Mucosa of stomach (tissue), 1 donor: ENCODE results near the gene EEF2KMT.
"Not testable (repeated sequence)": the region's sequence is repeated elsewhere in the genome, so short reads cannot be mapped to it uniquely, and the experiment has no call there.

Experiments used
- H3K27me3 ChIP-seq: one replicate; pipeline ENCODE4 v1.7.0; 2013; ENCODE audit warnings: mild to moderate bottlenecking, low read length; ENCODE audit not compliant: control insufficient read depth, insufficient read depth
- H3K36me3 ChIP-seq: one replicate; pipeline ENCODE4 v1.7.0; 2013; ENCODE audit warnings: low read length; ENCODE audit not compliant: control insufficient read depth, insufficient read depth
- H3K4me1 ChIP-seq: one replicate; pipeline ENCODE4 v1.7.0; 2013; ENCODE audit warnings: mild to moderate bottlenecking, low read length; ENCODE audit not compliant: control insufficient read depth, insufficient read depth
- H3K4me3 ChIP-seq: one replicate; pipeline ENCODE4 v1.7.0; 2013; ENCODE audit warnings: low read length
- H3K9ac ChIP-seq: one replicate; pipeline ENCODE4 v1.7.0; 2013; ENCODE audit warnings: mild to moderate bottlenecking, low read length, moderate library complexity
- H3K9me3 ChIP-seq: one replicate; pipeline ENCODE4 v1.7.0; 2013; ENCODE audit warnings: mild to moderate bottlenecking, low read length, moderate library complexity; ENCODE audit not compliant: control insufficient read depth
- donor health status: Pancreatic carcinoma.

EEF2KMT gene

GRCh38 chr16:5097470-5098220, at the start of gene EEF2KMT:
TSS of gene EEF2KMT (minus strand) at chr16:5097795. CDS start at chr16:5097739, 56 bp downstream.
- not testable (repeated sequence) for H3K9me3 ChIP-seq, H3K36me3 ChIP-seq, H3K4me1 ChIP-seq, H3K27me3 ChIP-seq
- Histone ChIP-seq H3K4me3 (peak within 1 kb of the TSS; percentile 31), H3K9ac (peak within 1 kb of the TSS; percentile 55)

- not testable (repeated sequence) for H3K27me3 ChIP-seq, H3K4me1 ChIP-seq, H3K4me3 ChIP-seq, H3K36me3 ChIP-seq, H3K9me3 ChIP-seq, H3K9ac ChIP-seq
These were observed 47.0 kb upstream of the EEF2KMT start for GRCh38 chr16:5144621-5144956.

GRCh38 chr16:5143761-5144620, 46.4 kb upstream of the EEF2KMT start:
- Histone ChIP-seq H3K27me3 (no peaks in the 10 kb centered on the region), H3K9ac (no peak overlapping the region), H3K36me3 (no peaks in the 10 kb centered on the region), H3K4me1 (no peaks in the 10 kb centered on the region), H3K4me3 (no peak overlapping the region), H3K9me3 (no peaks in the 10 kb centered on the region)

- not testable (repeated sequence) for H3K9ac ChIP-seq, H3K4me1 ChIP-seq, H3K4me3 ChIP-seq, H3K9me3 ChIP-seq, H3K27me3 ChIP-seq, H3K36me3 ChIP-seq
These were observed 42.6 kb upstream of the EEF2KMT start for GRCh38 chr16:5140151-5140550.

GRCh38 chr16:5134739-5135452, 37.3 kb upstream of the EEF2KMT start:
- not testable (repeated sequence) for H3K36me3 ChIP-seq, H3K4me3 ChIP-seq, H3K9me3 ChIP-seq

GRCh38 chr16:5132915-5133600, 35.5 kb upstream of the EEF2KMT start:
- not testable (repeated sequence) for H3K9ac ChIP-seq, H3K9me3 ChIP-seq, H3K4me3 ChIP-seq, H3K4me1 ChIP-seq, H3K36me3 ChIP-seq, H3K27me3 ChIP-seq

More at GRCh38 chr16:5134739-5135452, 37.3 kb upstream of the EEF2KMT start:
- not testable (repeated sequence) for H3K4me1 ChIP-seq, H3K27me3 ChIP-seq, H3K9ac ChIP-seq

GRCh38 chr16:5131467-5132004, 33.9 kb upstream of the EEF2KMT start:
- H3K36me3 ChIP-seq, H3K9me3 ChIP-seq, H3K4me1 ChIP-seq, H3K27me3 ChIP-seq, H3K4me3 ChIP-seq, H3K9ac ChIP-seq: not testable (repeated sequence)

- not testable (repeated sequence) for H3K4me1 ChIP-seq, H3K9me3 ChIP-seq, H3K4me3 ChIP-seq, H3K36me3 ChIP-seq, H3K27me3 ChIP-seq, H3K9ac ChIP-seq
These were observed 19.9 kb upstream of the EEF2KMT start for GRCh38 chr16:5117300-5118087.

- not testable (repeated sequence) for H3K4me3 ChIP-seq, H3K4me1 ChIP-seq
These were observed 19.2 kb upstream of the EEF2KMT start for GRCh38 chr16:5116780-5117295.

GRCh38 chr16:5110933-5111332, 13.3 kb upstream of the EEF2KMT start:
- not testable (repeated sequence) for H3K9me3 ChIP-seq, H3K4me3 ChIP-seq, H3K9ac ChIP-seq, H3K4me1 ChIP-seq, H3K36me3 ChIP-seq, H3K27me3 ChIP-seq

More at GRCh38 chr16:5116780-5117295, 19.2 kb upstream of the EEF2KMT start:
- H3K9me3 ChIP-seq, H3K27me3 ChIP-seq, H3K9ac ChIP-seq, H3K36me3 ChIP-seq: not testable (repeated sequence)
